MM.1S (cell line): ENCODE results near the gene WDFY1.

Source experiments
- DNase-seq: peaks from one replicate; pipeline ENCODE4 v3.0.0-alpha.2; 2015
- H2AFZ ChIP-seq: fragments of 300-600 bp; sonication (generic); 2 replicates; pipeline ENCODE4 v1.6.0; 2016; ENCODE audit warnings: antibody characterized with exemption, low read length
- H3F3A ChIP-seq: fragments of 300-600 bp; sonication (generic); 2 replicates; pipeline ENCODE4 v1.6.1; 2016; ENCODE audit warnings: mild to moderate bottlenecking, antibody characterized with exemption, low read length, moderate library complexity, mixed read lengths; ENCODE audit not compliant: insufficient read depth
- H3K27ac ChIP-seq: fragments of 300-600 bp; sonication (generic); 2 replicates; pipeline ENCODE4 v1.5.1; 2016; ENCODE audit warnings: mild to moderate bottlenecking, low read length
- H3K27me3 ChIP-seq: fragments of 300-600 bp; sonication (generic); replicated peaks from 2 replicates; pipeline ENCODE4 v1.6.0; 2016; ENCODE audit warnings: low read length; ENCODE audit not compliant: insufficient read depth
- H3K36me3 ChIP-seq: fragments of 300-600 bp; sonication (generic); replicated peaks from 2 replicates; pipeline ENCODE4 v1.6.1; 2016; ENCODE audit warnings: mild to moderate bottlenecking, low read length, mixed read lengths; ENCODE audit not compliant: insufficient read depth
- H3K4me1 ChIP-seq: fragments of 300-600 bp; sonication (generic); 2 replicates; pipeline ENCODE4 v1.6.1; 2016; ENCODE audit warnings: low read length, mixed read lengths
- H3K4me2 ChIP-seq: fragments of 300-600 bp; sonication (generic); 2 replicates; pipeline ENCODE4 v1.6.0; 2016; ENCODE audit warnings: low read depth, low read length
- H3K4me3 ChIP-seq: fragments of 300-600 bp; sonication (generic); 2 replicates; pipeline ENCODE4 v1.5.1; 2016; ENCODE audit warnings: low read length, mixed read lengths
- H3K79me2 ChIP-seq: fragments of 300-600 bp; sonication (generic); 2 replicates; pipeline ENCODE4 v1.6.1; 2016; ENCODE audit warnings: mixed run types, low read length, mixed read lengths
- H3K9ac ChIP-seq: fragments of 300-600 bp; sonication (generic); 2 replicates; pipeline ENCODE4 v1.6.1; 2016; ENCODE audit warnings: low read length, mixed read lengths
- H3K9me2 ChIP-seq: fragments of 300-600 bp; sonication (generic); replicated peaks from 2 replicates; pipeline ENCODE4 v1.6.1; 2016; ENCODE audit warnings: mild to moderate bottlenecking, low read length, mixed read lengths; ENCODE audit not compliant: insufficient read depth
- H3K9me3 ChIP-seq: fragments of 300-600 bp; sonication (generic); replicated peaks from 2 replicates; pipeline ENCODE4 v1.6.1; 2016; ENCODE audit warnings: mild to moderate bottlenecking, low read length, mixed read lengths; ENCODE audit not compliant: insufficient read depth
- H4K20me1 ChIP-seq: fragments of 300-600 bp; sonication (generic); 2 replicates; pipeline ENCODE4 v1.6.1; 2016; ENCODE audit warnings: mild to moderate bottlenecking, low read length, moderate library complexity, mixed read lengths; ENCODE audit not compliant: insufficient read depth
- CTCF ChIP-seq: fragments of 300-600 bp; sonication (generic); IDR thresholded peaks from 2 replicates; pipeline ENCODE4 v1.5.1; 2016; ENCODE audit warnings: antibody characterized with exemption, low read length, mixed read lengths
- EZH2 ChIP-seq: fragments of 300-600 bp; sonication (generic); optimal IDR thresholded peaks from 2 replicates; pipeline ENCODE3; 2017; ENCODE audit warnings: low read depth, mild to moderate bottlenecking, antibody characterized with exemption, low read length, mixed read lengths
- EZH2phosphoT487 ChIP-seq: fragments of 300-600 bp; sonication (generic); IDR thresholded peaks from 2 replicates; pipeline ENCODE4 v1.6.1; 2018; ENCODE audit warnings: antibody characterized with exemption, low read length

The WDFY1 gene

GRCh38 chr2:223936862-223937326, 8.2 kb downstream of the WDFY1 start:
- Histone ChIP-seq H3F3A (no peaks in the 10 kb centered on the region), H3K36me3 (no peaks in the 10 kb centered on the region), H3K27ac (no peak overlapping the region), H3K79me2 (peaks cover 71% of the 10 kb centered on the region), H3K9me3 (no peaks in the 10 kb centered on the region), H2AFZ (no peak overlapping the region), H3K27me3 (no peaks in the 10 kb centered on the region), H3K4me3 (no peak overlapping the region), H3K9me2 (no peaks in the 10 kb centered on the region), H4K20me1 (no peaks in the 10 kb centered on the region), H3K4me1 (no peaks in the 10 kb centered on the region), H3K9ac (no peak overlapping the region), H3K4me2 (no peak overlapping the region)
- TF ChIP-seq EZH2 (no peak), EZH2phosphoT487 (no peak), CTCF (no peak)
- DNase-seq: no peak

- no peaks in the 10 kb centered on the region for H3K9me3 ChIP-seq
These were observed 9.5 kb downstream of the WDFY1 start for GRCh38 chr2:223935459-223936125.

GRCh38 chr2:223934870-223935269, 10.3 kb downstream of the WDFY1 start:
- no peaks in the 10 kb centered on the region for H3K9me3 ChIP-seq
- H3K79me2 ChIP-seq: peaks cover 70% of the 10 kb centered on the region
- no peak overlapping the region for H3K4me2 ChIP-seq
- H3F3A ChIP-seq: no peaks in the 10 kb centered on the region
- no peak for TF ChIP-seq EZH2phosphoT487
- no peak overlapping the region for H3K27ac ChIP-seq
- no peaks in the 10 kb centered on the region for H3K9me2 ChIP-seq
- H4K20me1 ChIP-seq: no peaks in the 10 kb centered on the region
- no peaks in the 10 kb centered on the region for H3K36me3 ChIP-seq
- no peaks in the 10 kb centered on the region for H3K27me3 ChIP-seq
- DNase-seq: no peak
- no peak overlapping the region for H3K4me3 ChIP-seq
- H3K4me1 ChIP-seq: no peaks in the 10 kb centered on the region
- no peak overlapping the region for H3K9ac ChIP-seq
- no peak overlapping the region for H2AFZ ChIP-seq

More at GRCh38 chr2:223935459-223936125, 9.5 kb downstream of the WDFY1 start:
- Histone ChIP-seq H3K4me2 (no peak overlapping the region), H3K9ac (no peak overlapping the region), H3K27ac (no peak overlapping the region), H3K4me1 (no peaks in the 10 kb centered on the region), H4K20me1 (no peaks in the 10 kb centered on the region), H3K4me3 (no peak overlapping the region), H2AFZ (no peak overlapping the region), H3K36me3 (no peaks in the 10 kb centered on the region), H3F3A (no peaks in the 10 kb centered on the region), H3K27me3 (no peaks in the 10 kb centered on the region), H3K9me2 (no peaks in the 10 kb centered on the region), H3K79me2 (peaks cover 68% of the 10 kb centered on the region)
- DNase-seq: no peak
- TF ChIP-seq EZH2phosphoT487 (no peak), CTCF (no peak), EZH2 (no peak)
